Measurements from ENCODE around the gene WIPF2. TPM values are rescaled to one million over a fixed set of nuclear protein-coding genes. Genes with fewer than 3 reads are reported as not detected.

The WIPF2 gene
- total RNA-seq, 1 experiment from 2014 or later, result 327 TPM

- DNase-seq, result peak; percentile 79
- no peak for TF ChIP-seq CTCF (IDR thresholded peaks at IDR 0.05; ENCODE audit: unreplicated experiment)
- H3K27me3 Mint-ChIP-seq (ENCODE audit: unreplicated experiment), result no peaks in the 10 kb centered on the region
- CTCF ChIA-PET, result interaction anchor here (0.5 to 9.2 kb wide), 43 partner anchors 10 to 1833 kb away, joined by 3 to 145 read pairs (median 5); partner anchors contain the start of genes CASC3, KRT222, MSL1 and NR1D1
- H3K36me3 Mint-ChIP-seq (ENCODE audit: insufficient read depth, unreplicated experiment), result peaks cover 49% of the 10 kb centered on the region
- peak overlapping the region; percentile 11 for H3K27ac Mint-ChIP-seq (ENCODE audit: unreplicated experiment)
- BruUV-seq (replicated peaks), result TSS peak; percentile 9
- intact Hi-C loops (cut with micrococcal nuclease; ENCODE audit: unreplicated experiment), result no loop called here
- no peaks in the 10 kb centered on the region for H3K9me3 Mint-ChIP-seq (ENCODE audit: low read depth, unreplicated experiment)
- H3K4me1 Mint-ChIP-seq (ENCODE audit: low read depth, unreplicated experiment), result peaks cover 56% of the 10 kb centered on the region
- peak overlapping the region; percentile 0 for H3K4me3 Mint-ChIP-seq (ENCODE audit: low read depth, unreplicated experiment)
These were observed 39.0 kb upstream of the WIPF2 start for GRCh38 chr17:40179923-40180659.

- DNase-seq, result peak; percentile 93
- H3K27ac Mint-ChIP-seq (ENCODE audit: unreplicated experiment), result peak overlapping the region; percentile 11
- CTCF ChIA-PET, result interaction anchor here (0.7 to 9.2 kb wide), 19 partner anchors 13 to 379 kb away, joined by 3 to 145 read pairs (median 6); partner anchors contain the start of genes NR1D1 and WIPF2
- peaks cover 60% of the 10 kb centered on the region for H3K4me1 Mint-ChIP-seq (ENCODE audit: low read depth, unreplicated experiment)
- intact Hi-C loops (cut with micrococcal nuclease; ENCODE audit: unreplicated experiment), result no loop called here
- H3K9me3 Mint-ChIP-seq (ENCODE audit: low read depth, unreplicated experiment), result no peaks in the 10 kb centered on the region
- H3K4me3 Mint-ChIP-seq (ENCODE audit: low read depth, unreplicated experiment), result peak overlapping the region; percentile 0
- no peak for TF ChIP-seq CTCF (IDR thresholded peaks at IDR 0.05; ENCODE audit: unreplicated experiment)
- BruUV-seq (replicated peaks), result no TSS peak
- no peaks in the 10 kb centered on the region for H3K27me3 Mint-ChIP-seq (ENCODE audit: unreplicated experiment)
- H3K36me3 Mint-ChIP-seq (ENCODE audit: insufficient read depth, unreplicated experiment), result peaks cover 47% of the 10 kb centered on the region
These were observed 38.4 kb upstream of the WIPF2 start for GRCh38 chr17:40180694-40181093.

- no peak for DNase-seq
- Mint-ChIP-seq H3K27me3 (ENCODE audit: unreplicated experiment) (no peaks in the 10 kb centered on the region), H3K4me1 (ENCODE audit: low read depth, unreplicated experiment) (peaks cover 55% of the 10 kb centered on the region), H3K4me3 (ENCODE audit: low read depth, unreplicated experiment) (peak overlapping the region; percentile 0), H3K9me3 (ENCODE audit: low read depth, unreplicated experiment) (no peaks in the 10 kb centered on the region), H3K27ac (ENCODE audit: unreplicated experiment) (no peak overlapping the region), H3K36me3 (ENCODE audit: insufficient read depth, unreplicated experiment) (peaks cover 41% of the 10 kb centered on the region)
- no peak for TF ChIP-seq CTCF (IDR thresholded peaks at IDR 0.05; ENCODE audit: unreplicated experiment)
- CTCF ChIA-PET, result interaction anchor here (0.7 to 9.2 kb wide), 7 partner anchors 12 to 353 kb away, joined by 4 to 145 read pairs (median 7); partner anchors contain the start of gene NR1D1
- BruUV-seq (replicated peaks), result no TSS peak
- intact Hi-C loops (cut with micrococcal nuclease; ENCODE audit: unreplicated experiment), result no loop called here
These were observed 37.9 kb upstream of the WIPF2 start for GRCh38 chr17:40181205-40181604.

GRCh38 chr17:40182606-40183005, 36.5 kb upstream of the WIPF2 start:
- no peaks in the 10 kb centered on the region for H3K9me3 Mint-ChIP-seq (ENCODE audit: low read depth, unreplicated experiment)
- H3K27ac Mint-ChIP-seq (ENCODE audit: unreplicated experiment), result no peak overlapping the region
- CTCF ChIA-PET, result interaction anchor here (0.5 to 9.2 kb wide), 14 partner anchors 8 to 386 kb away, joined by 3 to 145 read pairs (median 5); partner anchors contain the start of gene CASC3
- H3K36me3 Mint-ChIP-seq (ENCODE audit: insufficient read depth, unreplicated experiment), result peaks cover 27% of the 10 kb centered on the region
- H3K4me3 Mint-ChIP-seq (ENCODE audit: low read depth, unreplicated experiment), result no peak overlapping the region
- no peaks in the 10 kb centered on the region for H3K27me3 Mint-ChIP-seq (ENCODE audit: unreplicated experiment)
- no TSS peak for BruUV-seq (replicated peaks)
- no peak for TF ChIP-seq CTCF (IDR thresholded peaks at IDR 0.05; ENCODE audit: unreplicated experiment)
- H3K4me1 Mint-ChIP-seq (ENCODE audit: low read depth, unreplicated experiment), result peaks cover 41% of the 10 kb centered on the region
- no peak for DNase-seq
- intact Hi-C loops (cut with micrococcal nuclease; ENCODE audit: unreplicated experiment), result no loop called here
